Sigmoid colon (tissue), 7 donors: Measurements from ENCODE around the gene COMMD7. TPM values are rescaled to one million over a fixed set of nuclear protein-coding genes. Genes with fewer than 3 reads are reported as not detected.

Source experiments
- DNase-seq: peaks from one replicate; pipeline ENCODE4 v3.0.0-alpha.2; 2019
- H3K27ac ChIP-seq, 4 donors: fragments of 200-600 bp; sonication (generic); one replicate each; pipeline ENCODE4 v1.5.1; 2016 to 2019; ENCODE audit warnings: mild to moderate bottlenecking in 1 of 4
- H3K27me3 ChIP-seq, 3 donors: fragments of 200-600 bp; sonication (generic); one replicate each; pipeline ENCODE4 v1.5.1; 2019; ENCODE audit warnings: mild to moderate bottlenecking in 1 of 3
- H3K36me3 ChIP-seq, 4 donors: fragments of 200-600 bp; sonication (generic); one replicate each; pipeline ENCODE4 v1.5.1; 2016 to 2019
- H3K4me1 ChIP-seq, 4 donors: fragments of 200-600 bp; sonication (generic); one replicate each; pipeline ENCODE4 v1.5.1; 2017 to 2019
- H3K4me3 ChIP-seq, 4 donors: fragments of 200-600 bp; sonication (generic); one replicate each; pipeline ENCODE4 v1.5.1; 2017 to 2019; ENCODE audit warnings: mild to moderate bottlenecking in 2 of 4, moderate library complexity in 1 of 4
- H3K9me3 ChIP-seq, 4 donors: fragments of 200-600 bp in 3 of 4; sonication (generic) in 3 of 4; one replicate each; pipeline versions ENCODE4 v1.5.1 to v1.6.1; 2013 to 2019
- EP300 ChIP-seq, 4 donors: sonication (generic); formaldehyde crosslinking; IDR thresholded peaks; one replicate each; pipeline ENCODE4 v1.6.1; 2017; ENCODE audit warnings: antibody characterized with exemption in 4 of 4
- POLR2A ChIP-seq, 2 donors: fragments of 450-650 bp; IDR thresholded peaks; one replicate each; pipeline ENCODE4 v1.6.1; 2016; ENCODE audit warnings: antibody characterized with exemption in 2 of 2, mild to moderate bottlenecking in 2 of 2, moderate library complexity in 2 of 2
- POLR2AphosphoS5 ChIP-seq, 4 donors: sonication (generic); formaldehyde crosslinking; IDR thresholded peaks; one replicate each; pipeline ENCODE4 v1.6.1; 2017; ENCODE audit warnings: antibody characterized with exemption in 4 of 4
- WGBS, 2 donors: extraction: QIAGEN DNeasy Blood & Tissue Kit; methylation state at CpG; one replicate each; pipeline ENCODE4 v1.1.7; 2013; 5-methylcytosine and 5-hydroxymethylcytosine counted together
- intact Hi-C: fragments of 100-400 bp; cut with DNase I; formaldehyde crosslinking; loops from one replicate; pipeline ENCODE4 v1.15.1; 2023
- polyA plus RNA-seq, 3 donors: library from polyadenylated mRNA; stranded (reverse); fragments of 200-250 nt; gene quantifications; one replicate each; pipeline ENCODE4 v1.2.3, GENCODE V29; 2013
- total RNA-seq, 4 donors: library from RNA; depleted of rRNA; stranded (reverse); fragments of >200 nt; gene quantifications; one replicate each; pipeline ENCODE4 v1.1.0, GENCODE V29; 2016
- TF ChIP-seq, protein P1 (sequence below), 4 experiments: fragments of 450-650 bp in 3 of 4; fragments of 200-600 bp in 1 of 4; IDR thresholded peaks; one replicate each; pipeline ENCODE4 v1.5.1; 2016 to 2019; ENCODE audit warnings: antibody characterized with exemption in 4 of 4, mild to moderate bottlenecking in 3 of 4, moderate library complexity in 2 of 4
- donor health status: healthy with polysubstance abuse.
- donor health status: Bipolar disorder and iron deficiency.
- donor health status: healthy.

Gene COMMD7
- total and polyA plus RNA-seq, 7 donors, result 26.3 to 68.0 (median 45.1) TPM

DNA sequence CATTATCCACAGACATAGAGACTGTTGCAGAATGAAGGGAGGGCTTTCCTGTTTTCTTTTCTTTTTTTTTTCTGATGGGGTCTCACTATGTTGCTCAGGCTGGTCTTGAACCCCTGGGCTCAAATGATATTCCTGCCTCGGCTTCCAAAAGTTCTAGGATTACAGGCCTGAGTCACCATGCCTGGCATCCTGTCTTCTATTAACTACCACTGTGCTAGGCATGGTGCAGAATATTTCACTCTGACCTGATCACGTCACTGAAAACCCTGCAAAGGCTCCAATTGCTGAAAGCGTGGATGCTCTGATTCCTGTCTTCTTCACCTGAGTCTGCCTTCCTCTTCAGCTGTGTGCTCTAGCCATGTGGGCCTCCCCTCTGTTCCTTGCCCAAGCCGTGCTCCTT, 10.5 kb upstream of the COMMD7 start:
- H3K27ac ChIP-seq, result no peak overlapping the region
- intact Hi-C loops, result no loop called here
- 88 to 89% methylated on average over 4 of the region's 4 CpGs for WGBS, 2 donors

DNA sequence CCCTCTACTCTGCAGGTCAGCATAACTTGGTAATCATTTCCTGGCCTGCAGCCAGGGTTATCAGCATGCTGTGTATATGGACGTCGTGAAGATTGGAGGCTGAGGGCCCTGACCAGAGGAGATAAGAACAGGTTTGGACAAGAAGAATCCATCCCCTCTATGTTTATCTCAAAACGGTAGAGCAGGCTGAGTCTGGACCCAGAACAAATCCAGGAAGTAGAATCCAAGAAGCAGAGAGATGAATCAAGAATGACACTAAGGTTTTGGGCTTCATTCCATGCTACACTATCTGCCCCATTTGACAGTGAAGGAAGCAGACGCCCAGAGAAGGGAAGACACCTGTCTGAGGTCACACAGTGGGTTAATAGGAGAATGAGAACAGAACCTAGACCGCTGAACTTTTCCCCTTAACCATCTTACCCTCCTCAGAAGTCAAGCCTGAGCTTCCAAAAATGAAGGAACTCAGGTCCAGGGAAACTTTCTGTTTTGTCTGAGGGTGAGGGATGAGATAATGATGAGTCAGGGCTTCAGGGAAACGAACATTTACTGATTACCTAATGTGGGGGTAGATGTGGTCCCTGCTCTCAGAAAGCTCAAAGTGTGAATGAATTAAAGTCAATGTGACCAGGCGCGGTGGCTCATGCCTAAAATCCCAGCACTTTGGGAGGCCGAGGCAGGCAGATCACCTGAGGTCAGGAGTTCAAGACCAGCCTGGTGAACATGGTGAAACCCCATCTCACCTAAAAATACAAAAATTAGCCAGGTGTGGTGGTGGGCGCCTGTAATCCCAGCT, 9.4 kb upstream of the COMMD7 start:
- intact Hi-C loops, result no loop called here
- WGBS, 2 donors, result 59 to 70% methylated on average over 10 of the region's 10 CpGs
- Histone ChIP-seq H3K4me1 (no peaks in the 10 kb centered on the region), H3K4me3 (no peak overlapping the region), H3K36me3 (no peaks in the 10 kb centered on the region), H3K27ac (no peak overlapping the region), H3K9me3 (no peaks in the 10 kb centered on the region), H3K27me3 (no peaks in the 10 kb centered on the region)
- TF ChIP-seq POLR2A (IDR thresholded peaks at IDR 0.05), result no peak
- TF ChIP-seq, protein P1, sequence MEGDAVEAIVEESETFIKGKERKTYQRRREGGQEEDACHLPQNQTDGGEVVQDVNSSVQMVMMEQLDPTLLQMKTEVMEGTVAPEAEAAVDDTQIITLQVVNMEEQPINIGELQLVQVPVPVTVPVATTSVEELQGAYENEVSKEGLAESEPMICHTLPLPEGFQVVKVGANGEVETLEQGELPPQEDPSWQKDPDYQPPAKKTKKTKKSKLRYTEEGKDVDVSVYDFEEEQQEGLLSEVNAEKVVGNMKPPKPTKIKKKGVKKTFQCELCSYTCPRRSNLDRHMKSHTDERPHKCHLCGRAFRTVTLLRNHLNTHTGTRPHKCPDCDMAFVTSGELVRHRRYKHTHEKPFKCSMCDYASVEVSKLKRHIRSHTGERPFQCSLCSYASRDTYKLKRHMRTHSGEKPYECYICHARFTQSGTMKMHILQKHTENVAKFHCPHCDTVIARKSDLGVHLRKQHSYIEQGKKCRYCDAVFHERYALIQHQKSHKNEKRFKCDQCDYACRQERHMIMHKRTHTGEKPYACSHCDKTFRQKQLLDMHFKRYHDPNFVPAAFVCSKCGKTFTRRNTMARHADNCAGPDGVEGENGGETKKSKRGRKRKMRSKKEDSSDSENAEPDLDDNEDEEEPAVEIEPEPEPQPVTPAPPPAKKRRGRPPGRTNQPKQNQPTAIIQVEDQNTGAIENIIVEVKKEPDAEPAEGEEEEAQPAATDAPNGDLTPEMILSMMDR (IDR thresholded peaks at IDR 0.05), result no peak
- TF ChIP-seq POLR2AphosphoS5 (IDR thresholded peaks at IDR 0.05), result no peak
- no peak for TF ChIP-seq EP300 (IDR thresholded peaks at IDR 0.05)
- DNase-seq, result no peak

More for the DNA sequence above, 10.5 kb upstream of the COMMD7 start:
- H3K27me3 ChIP-seq, result no peaks in the 10 kb centered on the region
- no peak for DNase-seq
- H3K4me1 ChIP-seq, result no peaks in the 10 kb centered on the region
- no peak for TF ChIP-seq EP300 (IDR thresholded peaks at IDR 0.05)
- TF ChIP-seq, protein P1 (IDR thresholded peaks at IDR 0.05), result no peak
- no peak for TF ChIP-seq POLR2AphosphoS5 (IDR thresholded peaks at IDR 0.05)
- TF ChIP-seq POLR2A (IDR thresholded peaks at IDR 0.05), result no peak
- H3K36me3 ChIP-seq, result no peaks in the 10 kb centered on the region
- no peak overlapping the region for H3K4me3 ChIP-seq
- no peaks in the 10 kb centered on the region for H3K9me3 ChIP-seq

DNA sequence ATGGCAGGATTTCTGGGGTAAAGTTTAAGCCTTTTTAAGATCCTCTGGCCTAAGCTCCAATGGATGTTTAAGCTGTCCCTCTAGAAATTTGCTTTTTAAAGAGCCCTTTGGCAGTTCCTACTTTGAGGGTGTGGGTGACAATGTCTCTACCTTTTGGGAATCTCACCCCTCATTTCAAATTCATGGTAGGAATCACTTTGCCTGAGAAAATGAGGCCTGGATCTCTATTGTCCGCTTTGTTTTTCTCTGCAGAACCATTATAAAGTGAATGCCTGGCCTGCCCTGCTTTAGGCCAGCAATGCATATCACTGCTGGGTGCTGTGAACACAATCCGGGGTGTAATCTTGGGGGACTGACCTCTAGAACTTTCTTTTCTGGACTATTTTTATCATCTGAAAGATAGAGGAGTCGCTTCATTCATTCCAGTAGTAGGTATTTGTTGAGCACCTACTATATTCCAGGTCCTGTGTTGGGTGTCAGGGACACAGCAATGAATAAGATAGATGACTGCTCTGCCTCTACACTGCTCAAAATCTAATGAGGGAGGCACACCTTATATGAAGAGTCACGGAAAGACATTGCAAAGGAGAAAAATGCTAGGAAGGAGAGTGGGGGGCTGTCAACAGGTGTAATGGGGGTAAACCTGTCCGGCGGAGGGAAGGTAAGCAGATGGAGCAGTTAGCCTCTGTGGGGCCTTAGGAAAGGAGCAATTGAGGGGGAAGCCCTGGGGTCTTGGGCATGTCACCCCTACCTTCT, 8.6 kb upstream of the COMMD7 start:
- DNase-seq, result no peak
- WGBS, 2 donors, result 90 to 93% methylated on average over 6 of the region's 6 CpGs
- intact Hi-C loops, result no loop called here

DNA sequence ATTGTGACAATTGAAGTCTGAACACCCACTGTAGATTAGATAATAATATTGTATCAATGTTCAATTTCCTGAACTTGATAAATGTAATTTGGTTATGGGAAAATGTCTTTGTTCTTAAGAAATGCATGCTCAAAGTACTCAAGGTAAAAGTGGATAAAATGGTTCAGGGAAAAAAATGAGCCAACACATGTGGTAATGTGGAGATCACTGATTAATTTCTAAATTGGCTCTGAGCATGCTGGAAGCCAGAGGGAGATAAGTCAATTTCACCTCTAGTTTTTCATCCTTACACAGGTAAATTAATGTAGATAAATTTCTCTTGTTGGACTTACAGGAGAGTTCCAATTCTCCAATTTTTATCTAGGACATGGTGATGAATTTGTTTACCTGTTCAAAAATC, 8.0 kb upstream of the COMMD7 start:
- no peak overlapping the region for H3K27ac ChIP-seq
- H3K36me3 ChIP-seq, result no peaks in the 10 kb centered on the region
- H3K4me3 ChIP-seq, result no peak overlapping the region
- H3K9me3 ChIP-seq, result no peaks in the 10 kb centered on the region
- DNase-seq, result no peak
- TF ChIP-seq EP300 (IDR thresholded peaks at IDR 0.05), result no peak
- no peak for TF ChIP-seq POLR2A (IDR thresholded peaks at IDR 0.05)
- no peak for TF ChIP-seq POLR2AphosphoS5 (IDR thresholded peaks at IDR 0.05)
- TF ChIP-seq, protein P1 (IDR thresholded peaks at IDR 0.05), result no peak
- no peaks in the 10 kb centered on the region for H3K27me3 ChIP-seq
- intact Hi-C loops, result no loop called here
- no peaks in the 10 kb centered on the region for H3K4me1 ChIP-seq

More for the DNA sequence above, 8.6 kb upstream of the COMMD7 start:
- H3K36me3 ChIP-seq, result no peaks in the 10 kb centered on the region
- TF ChIP-seq EP300 (IDR thresholded peaks at IDR 0.05), result no peak
- TF ChIP-seq POLR2A (IDR thresholded peaks at IDR 0.05), result no peak
- TF ChIP-seq POLR2AphosphoS5 (IDR thresholded peaks at IDR 0.05), result no peak
- TF ChIP-seq, protein P1 (IDR thresholded peaks at IDR 0.05), result no peak
- H3K9me3 ChIP-seq, result no peaks in the 10 kb centered on the region
- H3K27ac ChIP-seq, result no peak overlapping the region
- H3K4me1 ChIP-seq, result no peaks in the 10 kb centered on the region
- no peaks in the 10 kb centered on the region for H3K27me3 ChIP-seq
- no peak overlapping the region for H3K4me3 ChIP-seq
